ENCODE results near the gene ZNF81.
"Not testable (repeated sequence)": the region's sequence is repeated elsewhere in the genome, so short reads cannot be mapped to it uniquely, and the experiment has no call there.

- TF ChIP-seq CTCF, POLR2A (IDR thresholded peaks at IDR 0.05): not testable (repeated sequence)
Measured at GRCh38 chrX:47961830-47962229, 125.1 kb downstream of the ZNF81 start.
